Right renal pelvis (tissue), 4 donors: ENCODE results near the gene FZD4. TPM values are rescaled to one million over a fixed set of nuclear protein-coding genes. Genes with fewer than 3 reads are reported as not detected.
"Not testable (repeated sequence)": the region's sequence is repeated elsewhere in the genome, so short reads cannot be mapped to it uniquely, and the experiment has no call there.

Experiments used
- DNase-seq, 4 donors: peaks; one replicate each; pipeline ENCODE4 v3.0.0-alpha.2; 2013; ENCODE audit warnings: low read depth in 4 of 4, low spot score in 3 of 4, missing footprints in 1 of 4
- polyA plus RNA-seq, 4 donors: library from polyadenylated mRNA; unstranded; fragments of 120-200 nt; gene quantifications; one replicate each; pipeline ENCODE4 v1.2.1, GENCODE V29; 2013; ENCODE audit not compliant: insufficient read length in 4 of 4

Gene FZD4
- polyA plus RNA-seq, 4 donors, result 69.2 to 76.2 (median 72.0) TPM

DNA sequence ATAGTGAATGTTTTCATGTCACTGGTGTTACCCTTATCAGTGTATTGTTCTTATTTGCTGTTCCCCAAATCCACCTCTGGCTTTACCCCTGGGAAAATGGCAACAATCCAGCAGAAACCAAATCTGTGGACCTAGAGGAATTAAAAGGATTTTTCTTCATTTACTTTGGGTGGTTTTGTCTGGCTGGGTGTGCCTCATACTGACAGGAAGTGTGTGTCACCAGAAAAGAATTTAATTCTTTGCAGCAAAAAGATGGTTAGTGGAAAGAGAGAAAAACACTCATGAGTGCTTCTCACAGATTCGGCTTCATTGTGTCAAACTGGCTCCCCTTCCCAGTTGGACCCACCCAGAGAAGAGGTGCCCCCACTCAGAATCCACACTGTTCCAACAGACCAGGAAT, 38.9 kb downstream of the FZD4 start:
- DNase-seq, result no peak

DNA sequence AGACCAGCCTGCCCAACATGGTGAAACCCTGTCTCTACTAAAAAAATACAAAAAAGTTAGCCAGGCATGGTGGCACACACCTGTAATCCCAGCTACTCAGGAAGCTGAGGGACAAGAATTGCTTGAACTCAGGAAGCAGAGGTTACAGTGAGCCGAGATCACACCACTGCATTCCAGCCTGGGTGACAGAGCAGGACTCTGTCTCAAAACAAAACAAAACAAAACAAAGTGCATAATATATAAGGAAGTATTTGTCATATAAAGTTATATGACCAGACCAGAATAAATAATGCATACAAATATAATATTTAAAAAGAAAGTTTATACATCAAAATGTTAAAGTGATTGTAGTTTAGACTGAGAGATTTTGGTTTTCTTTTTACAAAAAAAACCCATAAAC, 39.3 kb downstream of the FZD4 start:
- not testable (repeated sequence) for DNase-seq

DNA sequence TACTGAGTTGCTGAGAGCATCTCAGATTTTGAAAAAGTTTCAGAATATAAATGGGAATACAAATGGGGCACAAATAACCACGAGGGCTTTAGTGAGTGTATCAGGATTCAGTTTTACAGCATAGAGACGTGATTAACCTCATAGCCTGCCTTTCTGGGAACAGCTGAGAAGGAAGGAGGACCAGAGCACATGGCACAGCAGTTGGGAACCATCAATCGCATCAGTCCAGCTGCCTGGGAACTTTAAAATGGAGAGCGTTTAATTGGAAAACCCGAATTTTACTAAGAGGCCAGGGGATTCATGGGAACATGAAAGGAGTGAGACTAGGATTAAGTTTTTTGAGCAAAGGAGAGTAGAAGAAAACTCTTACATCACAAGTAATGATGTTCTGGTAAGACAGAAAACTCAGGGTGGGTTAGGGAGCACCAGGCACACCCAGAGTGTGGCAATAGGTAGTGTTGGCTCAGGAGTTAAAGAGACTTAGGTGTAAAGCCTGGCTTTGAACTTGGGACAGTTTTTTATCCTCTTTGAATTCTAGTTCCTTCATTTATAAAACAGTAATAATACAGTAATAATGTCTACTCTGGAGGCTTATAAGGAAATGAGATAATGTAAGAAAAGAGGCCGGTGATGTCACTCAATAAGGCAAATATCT, 40.2 kb downstream of the FZD4 start:
- no peak for DNase-seq

DNA sequence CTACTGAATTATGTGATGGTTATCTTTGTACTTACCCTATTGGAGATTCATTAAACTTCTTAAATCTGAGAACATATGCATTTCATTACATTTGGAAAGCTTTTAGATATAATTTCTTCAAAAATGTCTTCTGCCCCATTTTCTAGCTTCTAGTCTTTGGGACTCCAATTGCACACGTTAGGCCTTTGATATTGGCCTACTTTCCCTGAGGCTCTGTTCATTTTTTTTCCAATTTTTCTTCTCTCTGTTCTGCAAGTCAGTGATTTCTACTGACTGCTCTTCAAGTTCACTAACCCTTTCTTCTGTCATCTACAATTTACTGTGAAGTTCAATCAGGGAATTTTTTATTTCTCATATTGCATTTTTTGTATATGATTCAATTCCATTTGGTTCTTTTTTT, 43.0 kb downstream of the FZD4 start:
- DNase-seq, result no peak

DNA sequence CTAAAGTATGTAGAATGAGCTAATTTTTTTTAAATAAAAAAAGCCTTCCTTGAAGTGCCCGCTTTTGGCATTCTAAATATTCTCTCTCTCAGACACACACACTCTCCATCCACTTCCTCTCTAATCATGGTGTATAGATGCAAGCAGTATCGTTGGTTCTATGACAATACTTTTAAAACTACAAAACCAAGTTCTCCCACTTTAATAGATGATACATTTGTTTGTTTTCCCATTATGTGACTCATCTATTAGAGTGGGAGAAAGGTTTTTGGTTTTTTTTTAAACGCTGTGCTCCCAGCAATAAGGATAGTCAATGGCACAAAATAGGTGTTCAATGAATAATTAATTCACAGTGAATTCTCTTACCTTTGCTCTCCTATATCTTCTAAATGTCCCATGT, 44.6 kb downstream of the FZD4 start:
- no peak for DNase-seq

DNA sequence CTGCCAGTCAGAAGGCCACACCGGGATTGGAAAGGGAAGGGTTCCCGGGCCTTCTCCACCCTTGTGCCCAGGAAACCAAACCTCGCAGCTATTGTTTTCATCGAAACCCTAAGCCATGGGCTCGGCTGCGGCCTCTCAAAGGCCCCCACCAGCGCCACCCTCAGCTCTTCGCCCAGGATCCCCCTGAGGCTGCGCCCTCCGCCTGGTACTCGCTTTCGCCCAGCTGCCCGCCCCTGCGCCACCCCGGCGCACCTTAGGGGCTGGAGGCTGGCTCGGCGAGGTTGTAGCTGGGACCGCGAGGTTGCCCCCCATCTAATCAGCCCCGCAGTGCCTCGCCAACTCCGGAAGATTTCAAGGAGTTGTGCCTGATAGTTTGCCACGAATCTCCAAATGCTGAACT, 49.0 kb downstream of the FZD4 start:
- no peak for DNase-seq

DNA sequence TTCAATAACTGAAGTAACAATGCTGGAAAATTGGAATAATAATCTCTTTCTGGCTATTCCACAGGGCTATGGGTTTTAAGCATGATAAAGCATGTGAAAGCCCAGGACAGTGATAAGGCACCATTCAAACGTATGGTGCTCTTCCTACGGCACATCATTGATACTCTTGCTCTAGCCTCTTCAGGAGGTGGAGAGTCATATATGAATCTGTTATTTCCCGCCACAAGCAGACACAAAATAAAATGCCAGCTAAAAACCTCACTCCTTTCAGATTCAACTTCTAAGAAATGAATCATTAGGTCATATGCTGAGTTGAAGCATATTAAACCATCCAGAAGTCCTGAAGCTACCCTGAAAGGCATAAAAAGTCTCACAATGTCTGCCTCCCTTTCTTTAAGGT, 49.9 kb downstream of the FZD4 start:
- no peak for DNase-seq

DNA sequence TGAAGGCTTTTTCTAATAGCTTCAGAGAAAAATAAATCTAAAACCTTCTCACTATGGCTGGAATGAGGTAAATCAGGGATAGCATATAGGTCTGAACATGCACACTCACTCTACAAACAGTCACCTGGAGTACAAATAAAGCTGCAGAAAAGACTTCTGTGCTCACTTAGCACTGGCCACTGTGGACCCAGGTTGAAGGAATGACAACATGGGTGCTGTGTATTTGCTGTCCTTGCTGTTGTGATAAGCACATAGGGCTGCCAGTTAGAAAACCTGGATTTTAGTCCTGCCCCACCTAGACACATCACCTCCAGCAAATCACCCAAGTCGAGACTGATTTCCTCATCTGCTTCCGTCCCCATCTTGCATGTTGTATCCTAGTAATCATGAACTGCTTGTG, 51.2 kb downstream of the FZD4 start:
- no peak for DNase-seq

DNA sequence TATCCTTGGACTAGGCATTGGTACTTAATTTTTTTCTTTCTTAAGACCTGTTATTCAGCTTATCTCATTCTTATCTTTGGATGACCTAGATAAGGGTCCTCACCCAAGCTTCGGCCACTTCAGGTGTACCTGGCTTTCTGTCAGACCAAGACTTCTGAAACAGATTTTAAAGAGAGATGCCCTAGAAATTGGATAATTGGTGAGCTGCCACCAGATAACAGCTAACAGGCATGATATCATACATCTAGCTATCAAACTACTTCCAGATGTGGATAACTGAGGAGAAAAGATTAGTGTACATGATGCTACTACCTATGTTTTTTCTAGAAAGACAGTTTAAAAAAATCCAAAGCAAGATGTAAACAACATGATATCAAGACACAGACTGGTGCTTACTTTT, 52.9 kb downstream of the FZD4 start:
- no peak for DNase-seq

DNA sequence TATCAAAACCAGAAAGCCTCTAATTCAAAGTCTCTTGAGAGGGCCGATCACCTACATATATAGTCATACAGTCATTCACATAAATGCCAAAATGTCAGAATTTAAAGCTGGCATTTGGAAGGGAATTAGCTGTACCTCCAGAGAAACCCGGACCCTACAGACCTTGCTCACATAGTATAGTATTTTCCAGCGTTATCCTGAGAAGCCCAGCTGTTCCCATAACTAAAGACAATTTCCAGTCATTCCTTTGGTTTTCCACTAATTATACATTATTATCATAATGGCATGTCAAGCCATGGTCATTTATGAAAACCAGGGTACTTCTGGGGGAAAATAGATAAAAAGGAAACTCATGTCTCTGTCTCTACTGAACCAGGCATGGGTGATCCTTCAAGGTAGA, 53.6 kb downstream of the FZD4 start:
- DNase-seq, result no peak

DNA sequence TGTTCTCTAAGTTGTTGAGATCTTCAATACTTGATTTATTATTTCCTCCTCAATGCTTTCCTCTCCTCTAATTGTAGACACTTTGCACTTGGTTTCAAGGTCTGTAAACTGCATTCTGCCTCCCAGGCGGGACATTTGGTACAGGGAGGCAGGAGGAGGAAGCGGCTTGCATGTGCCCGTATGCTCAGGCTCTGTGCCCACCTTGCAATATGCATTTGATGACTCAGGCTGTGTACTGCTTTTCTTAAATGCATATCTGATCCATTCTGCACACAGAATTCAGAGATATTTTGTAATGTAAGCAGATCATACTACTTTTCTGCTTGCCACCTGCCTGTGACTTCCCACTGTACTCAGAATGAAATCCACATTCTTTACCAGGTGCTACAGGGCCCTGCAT, 55.0 kb downstream of the FZD4 start:
- no peak for DNase-seq

DNA sequence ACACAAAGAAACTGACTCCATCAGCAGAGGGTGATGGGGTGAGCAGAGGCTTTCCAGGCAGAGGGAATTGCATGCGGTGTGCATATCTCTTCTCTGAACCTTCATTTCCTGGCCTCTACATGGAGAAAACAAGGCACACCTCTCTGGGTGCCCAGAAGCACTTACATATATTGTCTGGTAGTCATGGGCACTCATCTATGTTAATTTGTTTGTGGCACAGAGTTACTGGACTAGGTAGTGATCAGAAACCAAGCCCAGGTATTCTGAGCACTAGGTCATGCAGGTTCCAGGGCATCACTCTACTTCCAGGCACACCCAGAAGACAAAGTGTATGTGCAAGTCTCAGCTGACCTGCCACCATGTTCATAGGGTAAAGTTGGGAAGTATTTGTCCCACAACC, 56.5 kb downstream of the FZD4 start:
- no peak for DNase-seq

DNA sequence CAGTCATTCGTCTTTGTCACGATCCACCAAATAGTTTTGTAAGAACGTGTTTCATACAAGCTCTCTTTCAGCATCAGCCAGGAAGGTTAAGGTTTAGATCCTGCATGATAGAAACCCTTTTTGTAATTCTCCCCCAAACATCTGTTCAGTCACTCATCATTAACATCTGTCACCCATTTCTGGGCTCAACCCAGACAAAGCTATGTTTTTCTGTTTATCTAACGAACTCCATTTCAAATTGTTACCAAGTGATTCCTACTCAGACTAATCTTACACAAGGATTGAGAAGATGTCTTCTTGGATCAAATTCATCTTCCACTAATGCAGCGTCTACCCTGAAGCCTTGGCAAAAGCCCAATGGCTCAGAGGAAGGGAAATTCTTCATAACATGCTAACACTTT, 58.8 kb downstream of the FZD4 start:
- DNase-seq, result no peak

Other genes starting within 250 kb of the FZD4 start
- gene PRSS23, start 154.9 kb downstream of the FZD4 start, polyA plus RNA-seq, result 100 to 1,000 TPM; 106 to 124 (median 113) TPM
- gene TMEM135, start 82.5 kb upstream of the FZD4 start, polyA plus RNA-seq, result 10 to 100 TPM; 34.3 to 38.7 (median 37.0) TPM